ENCODE data around the gene ACTG1. TPM values are rescaled to one million over a fixed set of nuclear protein-coding genes. Genes with fewer than 3 reads are reported as not detected.

The ACTG1 gene
- total RNA-seq, 3 donors from 2014 or later, result 2,222 to 2,764 (median 2,750) TPM

- no peaks in the 10 kb centered on the region for H3K9me3 ChIP-seq
- H3K27me3 ChIP-seq, result no peaks in the 10 kb centered on the region
- H3K4me3 ChIP-seq, result peak overlapping the region; percentile 79 to 98 (median 92)
- peak; percentile 76 to 83 for DNase-seq (ENCODE audit: low spot score in 2 of 2)
- H3K36me3 ChIP-seq, result no peaks in the 10 kb centered on the region
- H3K4me1 ChIP-seq, result peaks cover 10 to 14% of the 10 kb centered on the region in 2 donors
- peak overlapping the region; percentile 98 to 99 for H3K27ac ChIP-seq
- intact Hi-C loops (cut with DNase I; ENCODE audit: low total_unique reads), result no loop called here
- TF ChIP-seq CTCF (IDR thresholded peaks at IDR 0.05) (no peak), POLR2AphosphoS5 (IDR thresholded peaks at IDR 0.05) (peak in 1 of 3 donors; percentile 49), POLR2A (IDR thresholded peaks at IDR 0.05) (no peak)
Observed at GRCh38 chr17:81514739-81515529, 2.3 kb upstream of the ACTG1 start.

GRCh38 chr17:81514489-81514738, 1.8 kb upstream of the ACTG1 start:
- no peaks in the 10 kb centered on the region for H3K9me3 ChIP-seq
- H3K4me1 ChIP-seq, result peaks cover 6 to 9% of the 10 kb centered on the region in 2 donors
- H3K27me3 ChIP-seq, result no peaks in the 10 kb centered on the region
- H3K4me3 ChIP-seq, result peak overlapping the region; percentile 79 to 98 (median 92)
- H3K27ac ChIP-seq, result peak overlapping the region; percentile 98 to 99
- intact Hi-C loops (cut with DNase I; ENCODE audit: low total_unique reads), result no loop called here
- TF ChIP-seq POLR2A (IDR thresholded peaks at IDR 0.05) (no peak), CTCF (IDR thresholded peaks at IDR 0.05) (no peak), POLR2AphosphoS5 (IDR thresholded peaks at IDR 0.05) (peak in 1 of 3 donors; percentile 53)
- H3K36me3 ChIP-seq, result no peaks in the 10 kb centered on the region
- DNase-seq (ENCODE audit: low spot score in 2 of 2), result no peak

GRCh38 chr17:81513753-81514488, 1.3 kb upstream of the ACTG1 start:
- TF ChIP-seq CTCF (IDR thresholded peaks at IDR 0.05), result no peak
- TF ChIP-seq POLR2AphosphoS5 (IDR thresholded peaks at IDR 0.05), result peak in 1 of 3 donors; percentile 48
- TF ChIP-seq POLR2A (IDR thresholded peaks at IDR 0.05), result peak; percentile 19
- Histone ChIP-seq H3K4me1 (peaks cover 2 to 8% of the 10 kb centered on the region in 2 donors), H3K27me3 (no peaks in the 10 kb centered on the region), H3K27ac (peak overlapping the region; percentile 98 to 99), H3K36me3 (no peaks in the 10 kb centered on the region), H3K4me3 (peak overlapping the region; percentile 79 to 98 (median 92)), H3K9me3 (no peaks in the 10 kb centered on the region)
- intact Hi-C loops (cut with DNase I; ENCODE audit: low total_unique reads), result no loop called here
- peak; percentile 72 to 75 for DNase-seq (ENCODE audit: low spot score in 2 of 2)

GRCh38 chr17:81513372-81513752, 763 bp upstream of the ACTG1 start:
- intact Hi-C loops (cut with DNase I; ENCODE audit: low total_unique reads), result no loop called here
- H3K27me3 ChIP-seq, result no peaks in the 10 kb centered on the region
- DNase-seq (ENCODE audit: low spot score in 2 of 2), result peak; percentile 73 to 80
- H3K27ac ChIP-seq, result peak overlapping the region; percentile 98 to 99
- H3K4me3 ChIP-seq, result peak overlapping the region; percentile 79 to 98 (median 92)
- H3K36me3 ChIP-seq, result no peaks in the 10 kb centered on the region
- TF ChIP-seq CTCF (IDR thresholded peaks at IDR 0.05), result peak in 1 of 3 donors; percentile 11
- TF ChIP-seq POLR2AphosphoS5 (IDR thresholded peaks at IDR 0.05), result peak in 1 of 3 donors; percentile 26
- TF ChIP-seq POLR2A (IDR thresholded peaks at IDR 0.05), result no peak
- H3K9me3 ChIP-seq, result no peaks in the 10 kb centered on the region
- peaks cover 0 to 8% of the 10 kb centered on the region in 2 donors for H3K4me1 ChIP-seq
